GM12891 (cell line): ENCODE measurements around the gene COL4A2.

ENCODE experiments used
- DNase-seq: peaks from one replicate; pipeline ENCODE4 v3.0.0; 2011; ENCODE audit warnings: low spot score; ENCODE audit not compliant: insufficient read length
- FAIRE-seq: peaks from 2 replicates; lab custom pipeline; 2011; peaks lifted over from hg19 to GRCh38; lab: Jason Lieb, UNC
- PAX5 ChIP-seq: IDR thresholded peaks from 2 replicates; pipeline ENCODE4 v1.6.1; 2011; ENCODE audit warnings: low read length, moderate library complexity, mild to moderate bottlenecking; ENCODE audit not compliant: insufficient read depth, severe bottlenecking
- POLR2A ChIP-seq: IDR thresholded peaks from 2 replicates; pipeline ENCODE4 v1.6.1; 2011; ENCODE audit warnings: low read depth, low read length, control low read depth
- POLR2AphosphoS5 ChIP-seq: IDR thresholded peaks from 2 replicates; pipeline ENCODE4 v1.6.1; 2011; ENCODE audit warnings: low read depth, low read length, control low read depth
- POU2F2 ChIP-seq: IDR thresholded peaks from 2 replicates; pipeline ENCODE4 v1.6.1; 2011; ENCODE audit warnings: low read depth, mild to moderate bottlenecking, control low read depth, low read length, moderate library complexity
- SPI1 ChIP-seq: IDR thresholded peaks from 2 replicates; pipeline ENCODE4 v1.6.1; 2011; ENCODE audit warnings: low read depth, low read length, control low read depth
- TAF1 ChIP-seq: IDR thresholded peaks from 2 replicates; pipeline ENCODE4 v1.6.1; 2011; ENCODE audit warnings: low read depth, low read length, control low read depth

The COL4A2 gene

DNA sequence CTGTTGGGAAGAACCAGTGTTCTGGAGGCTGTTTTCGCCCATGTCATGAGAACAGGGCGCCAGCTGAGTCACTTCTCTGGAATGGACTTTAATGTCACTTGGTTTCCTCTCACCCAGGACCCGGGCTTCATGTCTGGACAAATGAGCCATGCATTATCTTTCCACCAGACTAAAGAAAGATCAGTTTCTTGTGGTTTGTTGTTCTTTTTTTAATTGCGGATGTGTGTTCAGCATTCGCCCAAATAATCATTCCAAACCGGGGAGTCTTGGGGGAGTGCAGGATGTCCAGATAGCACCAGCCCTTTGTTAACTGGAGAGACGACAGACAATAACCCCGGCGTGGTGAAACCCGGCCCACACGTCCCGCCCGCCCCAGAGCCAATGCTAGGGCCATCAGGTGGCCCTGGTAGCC is 102.5 kb downstream of the COL4A2 start:
- no peak for DNase-seq
- no peak for FAIRE-seq
- TF ChIP-seq PAX5 (no peak), TAF1 (no peak), POU2F2 (no peak), POLR2A (no peak), POLR2AphosphoS5 (no peak), SPI1 (no peak)

DNA sequence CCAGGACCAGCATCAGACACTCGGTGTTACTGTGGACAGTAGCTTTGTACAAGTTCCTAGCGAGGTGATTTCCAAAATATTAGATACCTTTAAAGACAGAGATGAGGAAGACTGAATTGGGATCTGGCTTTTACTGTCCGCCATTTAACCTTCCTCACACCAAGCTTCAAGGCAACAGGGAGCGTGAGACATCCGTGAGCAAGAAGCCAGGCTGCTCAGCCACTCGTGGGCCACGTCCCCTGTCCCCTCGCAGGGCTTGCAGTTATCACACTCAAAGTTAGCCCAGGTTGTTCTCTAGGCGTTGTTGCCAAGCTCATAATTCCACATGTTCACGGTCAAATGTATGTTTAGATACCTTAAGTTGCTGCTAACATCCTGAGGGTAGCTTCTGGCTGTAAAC is 102.9 kb downstream of the COL4A2 start:
- TF ChIP-seq POU2F2 = no peak
- TF ChIP-seq POLR2A = no peak
- TF ChIP-seq SPI1 = no peak
- TF ChIP-seq TAF1 = no peak
- TF ChIP-seq POLR2AphosphoS5 = no peak
- no peak for TF ChIP-seq PAX5
- no peak for FAIRE-seq

DNA sequence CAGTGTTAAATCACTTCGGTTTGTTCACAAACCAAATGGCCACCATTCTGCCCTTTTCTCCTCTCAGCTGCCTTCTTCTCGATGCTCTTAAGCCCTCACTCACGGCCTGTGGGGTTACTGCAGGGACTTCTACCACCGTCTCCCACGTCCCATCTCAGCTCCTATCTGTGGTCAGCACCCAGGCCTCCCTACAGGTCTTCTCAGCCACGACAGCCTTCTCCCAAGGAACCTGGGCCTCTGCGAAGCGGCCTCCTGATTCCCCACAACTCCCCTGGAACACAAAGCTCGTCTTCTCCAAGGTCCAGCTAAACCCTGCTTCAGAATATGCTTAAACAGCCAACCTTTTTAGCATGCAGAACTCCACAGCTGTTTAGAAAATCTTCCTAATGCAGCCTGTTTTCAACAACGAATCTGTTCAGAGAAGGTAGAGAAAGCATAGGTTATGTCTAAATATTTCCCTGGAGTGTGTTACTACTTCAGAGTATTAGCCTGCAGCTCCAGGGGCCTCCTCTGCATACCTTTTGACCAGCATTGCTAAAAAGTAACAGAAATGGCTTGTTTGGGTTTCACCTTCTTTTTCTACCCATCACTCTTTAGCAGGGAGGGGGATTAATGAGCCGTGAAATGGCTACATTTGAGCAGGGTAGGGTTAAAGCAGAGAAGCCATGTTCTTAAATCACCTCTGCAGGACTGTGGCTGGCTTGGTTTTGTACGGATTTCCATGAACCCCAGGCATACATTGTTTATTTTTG is 104.0 kb downstream of the COL4A2 start:
- no peak for DNase-seq
- TF ChIP-seq TAF1 (no peak), SPI1 (no peak), POLR2A (no peak)
- FAIRE-seq = no peak

More for the DNA sequence above, 102.9 kb downstream of the COL4A2 start:
- no peak for DNase-seq

DNA sequence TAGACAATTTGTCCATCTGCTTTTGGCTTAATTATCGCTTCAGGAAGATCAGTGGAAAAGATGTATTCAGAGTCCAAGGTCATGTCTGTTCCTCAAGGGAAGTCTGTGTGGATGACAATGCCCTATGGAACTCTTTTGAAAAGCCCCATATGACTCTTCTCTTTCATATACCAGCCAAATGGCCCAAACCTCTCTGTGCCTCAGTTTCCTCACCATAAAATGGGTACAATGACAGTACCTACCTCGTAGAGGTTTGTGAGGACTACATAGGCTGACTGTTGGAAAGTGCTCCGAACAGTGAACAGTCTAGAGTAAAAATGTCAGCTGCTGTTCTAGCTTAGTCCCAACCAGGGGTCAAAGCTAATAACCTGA is 104.6 kb downstream of the COL4A2 start:
- FAIRE-seq (no peak), DNase-seq (no peak)
- no peak for TF ChIP-seq PAX5
- TF ChIP-seq POU2F2 = no peak
- no peak for TF ChIP-seq POLR2AphosphoS5
- TF ChIP-seq POLR2A = no peak
- TF ChIP-seq TAF1 = no peak
- no peak for TF ChIP-seq SPI1

DNA sequence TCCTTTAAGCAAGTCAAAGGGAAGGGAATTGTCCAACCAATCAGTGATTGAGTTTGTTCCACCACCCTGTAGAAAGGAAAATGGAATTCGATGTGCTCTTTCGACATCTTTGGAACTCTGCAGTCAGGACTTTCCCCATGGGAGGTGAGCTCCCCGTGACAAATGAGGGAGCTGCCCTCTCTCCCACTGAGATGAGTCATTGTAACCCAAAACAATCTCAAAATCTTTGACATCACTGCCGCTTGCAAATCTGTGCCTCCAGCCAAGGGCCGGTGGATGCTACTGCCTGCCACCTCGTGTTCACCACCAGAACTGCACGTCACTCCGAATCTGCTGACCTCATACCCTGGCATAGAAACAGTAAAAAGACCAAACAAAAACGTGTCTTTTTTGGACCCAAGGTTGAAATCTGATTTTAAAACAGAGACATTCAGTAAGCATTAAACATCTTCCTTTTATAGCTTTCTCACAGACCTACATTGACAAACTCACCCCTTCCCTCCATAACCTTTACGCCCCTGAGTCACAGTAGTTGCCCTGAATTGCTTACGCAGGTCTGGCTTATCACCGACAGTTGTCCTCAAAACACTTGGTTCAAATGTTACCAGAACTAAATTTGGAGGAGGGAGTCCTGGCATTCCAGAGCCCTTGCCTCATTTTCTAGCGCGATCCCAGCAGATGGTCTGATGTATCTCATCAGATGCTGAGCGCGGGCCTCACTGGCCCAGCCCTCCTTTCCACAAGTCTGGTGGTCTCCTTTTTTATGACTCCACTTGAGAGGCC is 105.2 kb downstream of the COL4A2 start:
- peak; percentile 98 for FAIRE-seq
- TF ChIP-seq SPI1 = no peak
- TF ChIP-seq POU2F2 = no peak
- TF ChIP-seq POLR2A = no peak
- TF ChIP-seq PAX5 = no peak
- TF ChIP-seq POLR2AphosphoS5 = no peak
- TF ChIP-seq TAF1 = no peak
- peak; percentile 72 for DNase-seq

DNA sequence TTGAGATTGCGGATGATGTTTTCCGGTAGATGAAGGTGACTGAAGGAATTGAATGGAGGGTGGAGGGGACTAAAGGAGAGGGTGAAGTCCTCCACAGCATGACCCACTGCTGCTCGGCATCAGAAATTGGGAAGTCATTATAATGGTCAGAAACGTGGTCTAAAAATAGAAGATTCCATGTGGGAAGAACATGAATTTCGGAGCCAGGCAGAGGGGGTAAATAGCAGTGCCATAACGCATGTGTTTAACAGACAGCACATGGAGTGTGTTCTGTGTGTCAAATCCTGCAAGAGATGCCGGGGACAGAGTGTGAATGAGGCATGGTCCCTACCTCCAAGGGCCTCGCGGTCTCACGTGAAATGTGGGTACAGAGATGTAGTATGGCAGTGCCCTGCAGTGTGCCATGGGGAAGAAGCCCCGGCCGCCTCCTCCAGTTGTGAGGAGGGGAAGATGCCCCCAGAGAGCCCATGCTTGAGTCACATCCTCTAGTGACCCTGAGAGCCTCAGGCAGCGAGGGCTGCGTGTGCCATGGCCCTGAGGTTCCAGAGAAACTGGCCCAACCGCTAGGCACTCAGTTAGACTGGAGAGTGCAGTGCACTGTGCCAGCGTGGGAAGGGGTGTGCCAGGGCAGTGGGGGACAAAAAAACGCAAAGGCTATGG is 106.1 kb downstream of the COL4A2 start:
- TF ChIP-seq TAF1 = no peak
- TF ChIP-seq SPI1 = no peak
- no peak for TF ChIP-seq POLR2AphosphoS5
- TF ChIP-seq POLR2A = no peak
- TF ChIP-seq PAX5 = no peak
- no peak for TF ChIP-seq POU2F2
- DNase-seq (no peak), FAIRE-seq (no peak)

DNA sequence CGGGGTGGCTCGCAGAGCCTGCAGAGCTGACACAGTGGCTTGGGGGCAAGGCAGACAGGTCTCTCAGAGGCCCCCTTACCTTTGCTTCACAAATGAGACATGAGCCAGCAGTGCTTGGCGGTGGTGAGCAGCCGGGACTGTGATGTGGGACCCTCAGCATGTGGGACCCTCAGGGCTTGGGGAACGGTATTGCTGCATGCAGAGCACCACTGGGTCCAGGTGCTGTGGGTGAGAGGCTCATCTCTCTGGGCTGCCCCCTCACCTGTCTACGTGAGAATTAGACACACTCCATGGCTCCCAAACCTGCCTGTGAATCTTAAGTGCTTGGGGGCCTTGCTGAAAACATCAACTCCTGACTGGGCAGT is 106.6 kb downstream of the COL4A2 start:
- no peak for TF ChIP-seq POLR2AphosphoS5
- FAIRE-seq (no peak), DNase-seq (no peak)

DNA sequence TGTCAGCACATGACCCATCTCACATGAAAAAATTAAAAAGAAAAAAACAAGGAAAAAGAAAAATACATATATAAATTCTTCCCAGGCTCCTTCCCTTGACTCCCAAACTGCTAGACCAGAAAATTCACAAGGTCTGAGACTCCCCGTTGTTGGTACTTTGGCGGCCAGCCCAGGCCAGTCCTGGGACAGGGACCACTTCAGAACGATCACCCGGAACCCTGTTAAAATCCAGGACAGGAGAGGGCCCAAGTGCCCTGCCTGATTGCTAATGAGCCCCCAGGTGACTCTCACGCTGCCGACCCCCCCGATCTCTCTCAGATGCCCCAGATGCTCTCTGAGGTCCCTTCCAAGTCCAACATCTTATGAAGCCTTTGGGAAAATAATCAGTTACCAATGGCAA is 107.2 kb downstream of the COL4A2 start:
- DNase-seq (no peak), FAIRE-seq (no peak)

DNA sequence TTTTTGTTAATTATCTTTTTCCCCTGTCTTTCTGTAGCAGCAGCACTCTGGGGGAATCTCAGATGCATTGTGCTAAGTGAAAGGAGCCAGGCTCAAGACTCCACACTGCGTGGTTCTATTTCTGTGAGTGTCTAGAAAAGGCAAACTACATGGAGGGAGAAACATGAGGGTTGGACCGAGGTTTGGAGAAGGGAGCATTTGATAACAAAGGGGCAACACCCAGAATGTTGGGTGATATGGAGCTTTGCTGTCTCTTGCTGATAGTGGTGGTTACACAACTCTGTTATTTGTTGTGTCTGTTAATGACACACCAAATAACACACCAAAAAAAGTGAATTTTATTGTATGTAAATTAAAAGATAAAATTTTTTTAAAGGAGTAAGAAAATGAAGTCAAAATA is 107.8 kb downstream of the COL4A2 start:
- no peak for DNase-seq
- TF ChIP-seq POU2F2 (no peak), SPI1 (no peak), POLR2A (no peak)
- FAIRE-seq = no peak

More for the DNA sequence above, 107.2 kb downstream of the COL4A2 start:
- TF ChIP-seq POLR2A (no peak), TAF1 (no peak), POU2F2 (no peak), POLR2AphosphoS5 (no peak), SPI1 (no peak), PAX5 (no peak)

DNA sequence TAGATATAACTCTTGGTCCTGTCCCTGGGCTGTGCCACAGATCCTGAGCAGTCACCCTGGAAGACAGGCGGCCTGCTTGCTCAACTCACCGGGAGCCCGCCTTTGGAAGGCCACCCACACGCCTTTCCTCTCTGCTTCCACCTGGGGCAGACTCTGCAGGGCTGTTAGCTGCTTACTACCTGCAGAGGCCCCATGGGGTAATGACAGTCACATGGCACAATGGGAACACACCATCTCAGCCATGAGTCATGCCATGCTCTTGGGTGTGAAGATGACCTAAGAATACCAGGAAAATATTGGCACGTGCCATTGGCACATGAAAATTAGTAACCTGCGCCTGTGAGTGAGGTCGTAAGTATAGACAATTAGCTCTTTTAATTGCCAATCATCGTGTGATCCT is 108.6 kb downstream of the COL4A2 start:
- DNase-seq (no peak), FAIRE-seq (no peak)
- no peak for TF ChIP-seq SPI1
- TF ChIP-seq PAX5 = no peak
- no peak for TF ChIP-seq POU2F2
- TF ChIP-seq POLR2A = no peak
- TF ChIP-seq TAF1 = no peak
- no peak for TF ChIP-seq POLR2AphosphoS5
